GM19193 (cell line): ENCODE measurements around the gene COMMD9.
A peak's percentile ranks its signal among the peaks of the same experiment; 100 is the strongest.

Experiments
- POLR2A ChIP-seq: IDR thresholded peaks from 4 replicates; pipeline ENCODE4 v1.6.1; 2011; ENCODE audit not compliant: insufficient read depth, insufficient read length; ENCODE audit errors: extremely low read depth

Gene COMMD9

GRCh38 chr11:36289226-36289852 is at the start of gene COMMD9:
COMMD9 (minus strand) TSS chr11:36289424; CDS start chr11:36289412, 12 bp downstream.
- peak; percentile 73 for TF ChIP-seq POLR2A

GRCh38 chr11:36333897-36334296 is 44.7 kb upstream of the COMMD9 start:
- no peak for TF ChIP-seq POLR2A

GRCh38 chr11:36333468-36333867 is 44.2 kb upstream of the COMMD9 start:
- TF ChIP-seq POLR2A: no peak

GRCh38 chr11:36330411-36330810 is 41.2 kb upstream of the COMMD9 start:
- TF ChIP-seq POLR2A: no peak

GRCh38 chr11:36328966-36329673 is 39.9 kb upstream of the COMMD9 start:
- no peak for TF ChIP-seq POLR2A

GRCh38 chr11:36326524-36327419 is 37.5 kb upstream of the COMMD9 start:
- no peak for TF ChIP-seq POLR2A

- TF ChIP-seq POLR2A: no peak
Observed at GRCh38 chr11:36317992-36318391, 28.8 kb upstream of the COMMD9 start.

GRCh38 chr11:36316049-36316448 is 26.8 kb upstream of the COMMD9 start:
- TF ChIP-seq POLR2A: no peak

- no peak for TF ChIP-seq POLR2A
Observed at GRCh38 chr11:36314434-36314767, 25.2 kb upstream of the COMMD9 start.

GRCh38 chr11:36313750-36314433 is 24.7 kb upstream of the COMMD9 start:
- TF ChIP-seq POLR2A: no peak

GRCh38 chr11:36312611-36313472 is 23.6 kb upstream of the COMMD9 start:
- no peak for TF ChIP-seq POLR2A

GRCh38 chr11:36311926-36312595 is 22.8 kb upstream of the COMMD9 start:
- TF ChIP-seq POLR2A: no peak

GRCh38 chr11:36309779-36310178 is 20.6 kb upstream of the COMMD9 start:
- no peak for TF ChIP-seq POLR2A

- TF ChIP-seq POLR2A: no peak
Observed at GRCh38 chr11:36308577-36308976, 19.4 kb upstream of the COMMD9 start.

- no peak for TF ChIP-seq POLR2A
Observed at GRCh38 chr11:36306888-36307287, 17.7 kb upstream of the COMMD9 start.
